GM19035 (cell line): Measurements from ENCODE around the gene REC8.

Experiments
- ATAC-seq: cut with Tn5 transposase; IDR thresholded peaks from one replicate; pipeline ENCODE4 v1.9.1; 2021; ENCODE audit not compliant: unreplicated experiment

The REC8 gene

DNA sequence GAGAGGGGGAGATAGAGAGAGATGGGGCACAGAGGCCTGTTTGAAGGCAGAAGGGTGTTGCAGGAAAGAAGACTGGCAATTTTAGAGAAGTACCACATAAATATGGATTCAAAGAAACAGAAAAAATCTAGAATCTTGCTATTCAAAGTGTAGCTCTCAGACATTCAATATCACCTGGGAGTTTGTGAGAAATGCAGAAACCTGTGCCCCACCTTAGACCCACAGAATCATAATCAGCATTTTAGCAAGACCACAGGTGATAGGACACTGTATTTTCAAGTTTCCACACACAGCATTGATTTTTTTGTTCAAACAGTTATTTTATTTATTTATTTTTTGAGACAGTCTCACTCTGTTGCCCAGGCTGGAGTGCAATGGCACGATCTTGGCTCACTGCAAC is 57.0 kb downstream of the REC8 start:
- no peak for ATAC-seq
